ENCODE measurements around the gene SYDE2.
A peak's percentile ranks its signal among the peaks of the same experiment; 100 is the strongest.
"Not testable (repeated sequence)": the region's sequence is repeated elsewhere in the genome, so short reads cannot be mapped to it uniquely, and the experiment has no call there.

SYDE2 gene

DNA sequence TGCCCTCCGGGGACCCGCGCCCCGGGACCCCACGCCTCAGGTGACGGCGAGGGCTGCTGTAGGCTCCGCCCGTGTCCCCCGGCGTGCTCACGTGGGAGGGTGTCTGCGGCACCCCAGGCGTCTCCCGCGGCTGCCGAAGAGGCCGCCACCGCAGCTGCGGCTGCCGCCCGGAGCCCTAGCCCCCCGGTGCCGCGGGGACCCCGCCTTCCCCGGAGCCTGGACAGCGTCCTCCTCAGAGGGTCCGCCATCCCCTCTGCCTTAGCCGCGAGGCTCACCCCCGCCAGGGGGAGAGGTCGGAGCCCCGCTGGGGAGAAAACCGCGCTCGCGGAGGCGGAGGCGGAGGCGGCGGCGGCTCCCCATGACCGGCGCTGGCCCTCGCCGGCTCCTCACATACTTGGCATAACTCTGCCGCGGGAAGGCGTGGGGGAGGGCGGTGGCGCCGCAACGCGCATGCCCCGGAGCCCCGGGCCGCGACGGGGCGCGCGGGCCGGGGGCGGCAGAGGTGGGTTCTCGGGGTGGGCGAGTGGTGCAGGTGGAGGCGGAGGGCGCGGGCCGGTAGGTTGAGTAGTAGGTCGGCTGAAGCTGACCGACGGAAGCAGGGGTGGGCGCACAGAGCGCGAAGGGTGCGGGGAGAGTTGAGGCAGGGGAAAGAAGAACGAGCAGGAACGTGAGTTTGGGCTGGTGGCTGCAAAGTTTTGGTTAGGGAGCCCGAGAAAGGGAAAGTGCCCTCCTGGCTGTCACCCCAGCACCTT is 700 bp upstream of the SYDE2 start:
- TF ChIP-seq, protein P1, sequence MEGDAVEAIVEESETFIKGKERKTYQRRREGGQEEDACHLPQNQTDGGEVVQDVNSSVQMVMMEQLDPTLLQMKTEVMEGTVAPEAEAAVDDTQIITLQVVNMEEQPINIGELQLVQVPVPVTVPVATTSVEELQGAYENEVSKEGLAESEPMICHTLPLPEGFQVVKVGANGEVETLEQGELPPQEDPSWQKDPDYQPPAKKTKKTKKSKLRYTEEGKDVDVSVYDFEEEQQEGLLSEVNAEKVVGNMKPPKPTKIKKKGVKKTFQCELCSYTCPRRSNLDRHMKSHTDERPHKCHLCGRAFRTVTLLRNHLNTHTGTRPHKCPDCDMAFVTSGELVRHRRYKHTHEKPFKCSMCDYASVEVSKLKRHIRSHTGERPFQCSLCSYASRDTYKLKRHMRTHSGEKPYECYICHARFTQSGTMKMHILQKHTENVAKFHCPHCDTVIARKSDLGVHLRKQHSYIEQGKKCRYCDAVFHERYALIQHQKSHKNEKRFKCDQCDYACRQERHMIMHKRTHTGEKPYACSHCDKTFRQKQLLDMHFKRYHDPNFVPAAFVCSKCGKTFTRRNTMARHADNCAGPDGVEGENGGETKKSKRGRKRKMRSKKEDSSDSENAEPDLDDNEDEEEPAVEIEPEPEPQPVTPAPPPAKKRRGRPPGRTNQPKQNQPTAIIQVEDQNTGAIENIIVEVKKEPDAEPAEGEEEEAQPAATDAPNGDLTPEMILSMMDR (IDR thresholded peaks at IDR 0.05; ENCODE audit: extremely low read depth, insufficient read depth, missing control alignments), result no peak
- DNase-seq (ENCODE audit: low spot score), result peak; percentile 77
- in situ Hi-C loops (cut with MboI; ENCODE audit: low pct_unique_long_range_greater_than_20kb, low sequenced_read_pairs, unreplicated experiment), result no loop called here

DNA sequence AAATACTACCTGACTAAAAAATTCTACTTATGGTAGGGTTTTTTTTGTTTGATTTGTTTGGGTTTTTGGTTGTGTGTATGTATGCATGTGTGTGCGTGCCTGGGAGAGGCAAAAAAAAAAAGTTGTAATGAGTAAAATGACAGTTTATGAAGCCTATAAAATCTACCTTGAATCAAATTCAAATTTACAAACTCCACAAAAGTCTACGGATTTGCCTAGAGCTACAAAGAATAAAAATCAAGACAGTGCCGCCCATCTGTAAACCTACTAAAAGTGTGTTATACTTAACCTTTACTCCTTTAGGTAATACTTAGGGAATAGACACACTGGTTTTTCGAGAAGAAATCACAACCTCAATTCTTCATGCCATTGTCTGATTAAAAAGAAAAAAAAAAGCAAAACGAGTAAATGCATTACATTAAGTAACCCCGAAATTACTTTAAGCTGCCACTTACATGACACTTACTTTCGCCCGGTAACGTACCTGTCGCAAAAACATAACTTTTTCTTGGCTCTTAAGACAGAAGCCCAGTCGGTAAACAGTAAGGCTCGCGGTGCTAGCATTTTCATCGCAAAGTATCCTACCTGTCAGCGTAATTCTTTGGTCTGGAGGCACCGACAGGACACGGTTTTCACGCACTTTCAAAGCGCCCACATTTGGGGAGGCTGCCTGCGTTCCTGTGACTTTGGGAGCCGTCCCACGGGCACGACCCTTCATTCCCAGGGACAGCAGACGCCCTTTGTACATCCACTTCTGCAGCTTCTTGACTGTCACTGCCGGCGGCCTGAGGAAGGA is 951 bp downstream of the SYDE2 start:
- TF ChIP-seq, protein P1 (IDR thresholded peaks at IDR 0.05; ENCODE audit: extremely low read depth, insufficient read depth, missing control alignments), result no peak
- no peak for DNase-seq (ENCODE audit: low spot score)
- in situ Hi-C loops (cut with MboI; ENCODE audit: low pct_unique_long_range_greater_than_20kb, low sequenced_read_pairs, unreplicated experiment), result no loop called here

DNA sequence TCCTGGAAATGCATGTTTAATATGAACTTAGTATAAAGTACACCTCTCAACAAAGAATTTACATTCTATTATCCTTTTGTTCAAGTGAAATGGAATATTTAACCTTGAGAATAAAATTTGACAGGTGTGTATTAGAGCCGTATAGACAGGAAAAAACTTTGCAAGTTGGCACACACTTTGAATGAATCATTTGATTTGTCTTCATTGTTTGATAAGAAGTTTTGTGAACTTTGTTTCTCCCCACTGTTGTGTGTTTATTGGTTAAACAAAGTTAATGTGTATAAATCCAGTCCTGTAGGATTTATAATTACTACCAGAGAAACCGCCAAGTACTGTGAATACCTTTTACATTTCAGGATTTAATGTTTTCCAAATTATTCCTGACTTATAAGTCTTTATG is 2.0 kb downstream of the SYDE2 start:
- in situ Hi-C loops (cut with MboI; ENCODE audit: low pct_unique_long_range_greater_than_20kb, low sequenced_read_pairs, unreplicated experiment), result no loop called here
- DNase-seq (ENCODE audit: low spot score), result no peak
- TF ChIP-seq, protein P1 (IDR thresholded peaks at IDR 0.05; ENCODE audit: extremely low read depth, insufficient read depth, missing control alignments), result no peak

DNA sequence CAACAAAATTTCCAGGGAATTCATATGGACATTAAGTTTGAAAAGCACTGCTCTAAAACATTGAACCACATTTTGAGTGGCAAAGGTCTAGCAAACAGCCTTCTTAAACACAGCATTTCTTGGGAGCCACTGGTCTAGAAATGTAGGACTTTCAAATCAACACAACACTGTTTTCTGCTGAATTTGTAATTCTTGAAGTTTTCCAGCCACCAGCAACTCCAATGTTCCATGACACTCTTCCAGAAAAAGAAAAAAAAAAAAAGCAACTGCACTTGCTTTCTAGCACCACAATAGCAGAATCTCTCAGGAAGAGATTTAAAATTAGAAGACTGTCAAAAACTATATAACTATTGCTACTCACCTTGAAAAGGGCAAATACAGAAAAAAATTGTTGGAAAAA is 4.5 kb downstream of the SYDE2 start:
- in situ Hi-C loops (cut with MboI; ENCODE audit: low pct_unique_long_range_greater_than_20kb, low sequenced_read_pairs, unreplicated experiment), result no loop called here
- TF ChIP-seq, protein P1 (IDR thresholded peaks at IDR 0.05; ENCODE audit: extremely low read depth, insufficient read depth, missing control alignments), result no peak
- no peak for DNase-seq (ENCODE audit: low spot score)

DNA sequence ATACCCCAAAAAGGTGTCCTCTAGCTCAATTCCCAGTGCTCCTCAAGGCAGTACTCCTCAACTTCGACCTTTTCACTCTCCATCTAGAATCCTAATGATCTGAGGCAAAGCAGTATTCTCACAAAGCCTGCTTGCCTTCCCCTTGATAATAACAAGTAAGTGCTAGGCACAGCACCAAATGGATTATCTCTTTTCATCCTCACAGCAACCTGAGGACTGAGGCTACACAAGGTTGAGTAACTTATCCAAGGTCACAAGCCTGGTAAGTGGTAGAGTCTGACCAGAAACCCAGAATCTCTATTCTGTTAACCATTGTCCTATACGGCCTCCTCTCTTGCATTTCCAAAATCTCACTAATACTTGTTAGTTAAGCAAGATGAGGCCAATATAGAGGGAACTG is 5.1 kb downstream of the SYDE2 start:
- TF ChIP-seq, protein P1 (IDR thresholded peaks at IDR 0.05; ENCODE audit: extremely low read depth, insufficient read depth, missing control alignments), result no peak
- in situ Hi-C loops (cut with MboI; ENCODE audit: low pct_unique_long_range_greater_than_20kb, low sequenced_read_pairs, unreplicated experiment), result no loop called here
- no peak for DNase-seq (ENCODE audit: low spot score)

DNA sequence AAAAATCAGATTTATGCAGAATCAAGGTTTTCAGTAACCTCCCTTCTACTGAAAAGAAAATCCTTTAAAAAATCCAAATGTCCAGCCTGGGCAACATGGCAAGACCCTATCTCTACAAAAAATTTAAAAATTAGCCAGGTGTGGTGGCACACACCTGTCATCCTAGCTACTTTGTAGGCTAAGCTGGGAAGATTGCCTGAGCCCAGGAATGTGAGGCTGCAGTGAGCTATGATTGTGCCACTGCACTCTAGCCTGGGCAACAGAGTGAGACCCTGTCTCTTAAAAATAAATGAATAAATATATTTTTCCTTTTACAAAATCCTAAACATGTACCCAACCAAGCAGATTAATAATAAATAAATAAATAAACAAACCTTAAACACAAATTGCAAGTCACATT is 8.7 kb downstream of the SYDE2 start:
- in situ Hi-C loops (cut with MboI; ENCODE audit: low pct_unique_long_range_greater_than_20kb, low sequenced_read_pairs, unreplicated experiment); DNase-seq (ENCODE audit: low spot score): not testable (repeated sequence)

DNA sequence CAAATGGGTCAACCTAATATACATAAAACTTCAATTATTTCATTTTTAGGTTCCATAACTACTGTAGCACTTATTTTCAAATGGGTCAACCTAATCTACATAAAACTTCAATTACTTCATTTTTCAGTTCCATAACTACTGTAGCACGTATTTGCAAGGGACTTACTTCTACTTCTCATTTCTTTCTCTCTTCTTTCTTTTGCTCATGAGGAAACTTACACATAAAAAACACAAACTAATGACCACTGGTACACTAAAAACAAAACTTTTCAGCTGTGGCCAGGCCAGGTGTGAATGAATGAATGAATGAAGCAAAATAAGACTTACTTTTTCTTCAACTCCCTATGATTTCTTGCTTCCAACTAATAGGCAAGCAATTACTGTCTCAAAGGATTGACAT is 11.7 kb downstream of the SYDE2 start:
- TF ChIP-seq, protein P1 (IDR thresholded peaks at IDR 0.05; ENCODE audit: extremely low read depth, insufficient read depth, missing control alignments), result no peak
- DNase-seq (ENCODE audit: low spot score), result no peak
- in situ Hi-C loops (cut with MboI; ENCODE audit: low pct_unique_long_range_greater_than_20kb, low sequenced_read_pairs, unreplicated experiment), result no loop called here
